Colon (tissue), 2 donors: ENCODE measurements around the gene ABLIM3.
"Not testable (repeated sequence)": the region's sequence is repeated elsewhere in the genome, so short reads cannot be mapped to it uniquely, and the experiment has no call there.

Source experiments
- FAIRE-seq: peaks from 2 replicates; lab custom pipeline; 2012; peaks lifted over from hg19 to GRCh38; lab: Jason Lieb, UNC
- donor health status: control.
- donor health status: control.

Gene ABLIM3

GRCh38 chr5:149257889-149258705, 116.8 kb downstream of the ABLIM3 start:
- no peak for FAIRE-seq

- FAIRE-seq, result no peak
Measured at GRCh38 chr5:149260761-149261160, 119.5 kb downstream of the ABLIM3 start.

- no peak for FAIRE-seq
Measured at GRCh38 chr5:149261246-149261645, 120.0 kb downstream of the ABLIM3 start.

- FAIRE-seq, result no peak
Measured at GRCh38 chr5:149262315-149262714, 121.0 kb downstream of the ABLIM3 start.

GRCh38 chr5:149264439-149265067, 123.3 kb downstream of the ABLIM3 start:
- FAIRE-seq, result no peak

GRCh38 chr5:149265068-149265465, 123.8 kb downstream of the ABLIM3 start:
- FAIRE-seq, result no peak

GRCh38 chr5:149265597-149265996, 124.3 kb downstream of the ABLIM3 start:
- no peak for FAIRE-seq

GRCh38 chr5:149267241-149267973, 126.1 kb downstream of the ABLIM3 start:
- FAIRE-seq, result no peak

GRCh38 chr5:149268928-149269557, 127.8 kb downstream of the ABLIM3 start:
- FAIRE-seq, result no peak

GRCh38 chr5:149271195-149271715, 130.0 kb downstream of the ABLIM3 start:
- no peak for FAIRE-seq

- FAIRE-seq, result no peak
Measured at GRCh38 chr5:149271716-149272563, 130.6 kb downstream of the ABLIM3 start, which contains the start of gene AFAP1L1. Gene AFAP1L1 (plus strand): TSS chr5:149271859. CDS start chr5:149271969, 110 bp downstream.

GRCh38 chr5:149272781-149273180, 131.5 kb downstream of the ABLIM3 start:
- not testable (repeated sequence) for FAIRE-seq

GRCh38 chr5:149273237-149273636, 131.9 kb downstream of the ABLIM3 start:
- FAIRE-seq, result no peak

- FAIRE-seq, result no peak
Measured at GRCh38 chr5:149273950-149274349, 132.7 kb downstream of the ABLIM3 start.

GRCh38 chr5:149274939-149275338, 133.6 kb downstream of the ABLIM3 start:
- no peak for FAIRE-seq

- no peak for FAIRE-seq
Measured at GRCh38 chr5:149277801-149278200, 136.5 kb downstream of the ABLIM3 start.

- FAIRE-seq, result no peak
Measured at GRCh38 chr5:149278451-149279210, 137.3 kb downstream of the ABLIM3 start.

- no peak for FAIRE-seq
Measured at GRCh38 chr5:149279661-149280060, 138.4 kb downstream of the ABLIM3 start.

- no peak for FAIRE-seq
Measured at GRCh38 chr5:149280124-149280523, 138.8 kb downstream of the ABLIM3 start.

GRCh38 chr5:149280802-149281201, 139.5 kb downstream of the ABLIM3 start:
- no peak for FAIRE-seq
